OCI-LY7 (cell line): ENCODE results near the gene HS3ST5.

Experiments used
- CTCF ChIP-seq: fragments of 200-600 bp; sonication (generic); conservative IDR thresholded peaks from 2 replicates; pipeline ENCODE4 v1.5.1; 2014; ENCODE audit warnings: mild to moderate bottlenecking, antibody characterized with exemption, low read length, moderate library complexity, mixed read lengths
- EZH2phosphoT487 ChIP-seq: fragments of 200-600 bp; sonication (generic); IDR thresholded peaks from 2 replicates; pipeline ENCODE4 v1.6.1; 2018; ENCODE audit warnings: low read depth, borderline replicate concordance, mild to moderate bottlenecking, mixed run types, antibody characterized with exemption, low read length, moderate library complexity, mixed read lengths

GRCh38 chr6:114362396-114362795 lies 19.6 kb upstream of the HS3ST5 start:
- TF ChIP-seq CTCF (no peak), EZH2phosphoT487 (no peak)
